Activated CD8-positive, alpha-beta T cell treated with anti-CD3 and anti-CD28 coated beads for 36 hours (primary cell): ENCODE measurements around the gene GUCY2C. TPM values are rescaled to one million over a fixed set of nuclear protein-coding genes. Genes with fewer than 3 reads are reported as not detected.

ENCODE experiments used
- ATAC-seq: fragments of 200-7000 bp; cut with Tn5 transposase; one replicate; pipeline ENCODE4 v1.10.0; 2021; ENCODE audit warnings: mild to moderate bottlenecking, moderate library complexity
- CTCF ChIA-PET: fragments of 350-600 bp; sonication (Branson Sonifier 250); formaldehyde crosslinking; loops from one replicate; lab custom pipeline; 2021; ENCODE audit warnings: antibody characterized with exemption; lab: Charles Lee
- POLR2A ChIA-PET: fragments of 350-600 bp; sonication (Branson Sonifier 250); formaldehyde crosslinking; loops from one replicate; lab custom pipeline; 2021; ENCODE audit warnings: antibody characterized with exemption; lab: Charles Lee
- DNase-seq: peaks from one replicate; pipeline ENCODE4 v3.0.0-alpha.2; 2020
- H3K27ac Mint-ChIP-seq: one replicate; pipeline ENCODE4 v1.8.0; 2021; ENCODE audit warnings: mild to moderate bottlenecking, mixed read lengths
- H3K27me3 Mint-ChIP-seq: one replicate; pipeline ENCODE4 v1.8.0; 2021; ENCODE audit warnings: mixed read lengths
- H3K36me3 Mint-ChIP-seq: one replicate; pipeline ENCODE4 v1.8.0; 2021; ENCODE audit warnings: low read depth, mixed read lengths
- H3K4me1 Mint-ChIP-seq: one replicate; pipeline ENCODE4 v1.8.0; 2021; ENCODE audit warnings: low read depth, mixed read lengths
- H3K4me3 Mint-ChIP-seq: one replicate; pipeline ENCODE4 v1.8.0; 2021; ENCODE audit warnings: mild to moderate bottlenecking, moderate library complexity, mixed read lengths
- H3K9me3 Mint-ChIP-seq: one replicate; pipeline ENCODE4 v1.8.0; 2021; ENCODE audit warnings: mixed read lengths
- CTCF ChIP-seq: fragments of 200-600 bp; IDR thresholded peaks from one replicate; pipeline ENCODE4 v1.8.0; 2022; ENCODE audit warnings: antibody characterized with exemption, mild to moderate bottlenecking
- intact Hi-C: fragments of 100-400 bp; cut with micrococcal nuclease; formaldehyde crosslinking; loops from one replicate; pipeline ENCODE4 v1.10.0; 2022
- total RNA-seq, 2 experiments: library from RNA; stranded (reverse); gene quantifications; one replicate each; pipeline ENCODE4 v1.2.3, GENCODE V29; 2021

GUCY2C gene
- total RNA-seq, 2 experiments from 2014 or later = not detected

- DNase-seq (no peak), ATAC-seq (no peak)
- TF ChIP-seq CTCF = no peak
- Mint-ChIP-seq H3K36me3 (no peaks in the 10 kb centered on the region), H3K9me3 (peaks cover 9% of the 10 kb centered on the region), H3K4me1 (no peaks in the 10 kb centered on the region), H3K27ac (no peak overlapping the region), H3K4me3 (no peak overlapping the region), H3K27me3 (no peaks in the 10 kb centered on the region)
- POLR2A ChIA-PET = no interaction called here
- intact Hi-C loops = no loop called here
- CTCF ChIA-PET = no interaction called here
Observed at GRCh38 chr12:14613718-14614117, 82.7 kb downstream of the GUCY2C start.

GRCh38 chr12:14612898-14613445, 83.4 kb downstream of the GUCY2C start:
- TF ChIP-seq CTCF = no peak
- Mint-ChIP-seq H3K27ac (no peak overlapping the region), H3K27me3 (no peaks in the 10 kb centered on the region), H3K36me3 (no peaks in the 10 kb centered on the region), H3K4me1 (no peaks in the 10 kb centered on the region), H3K9me3 (peaks cover 13% of the 10 kb centered on the region), H3K4me3 (no peak overlapping the region)
- intact Hi-C loops = no loop called here
- ChIA-PET POLR2A (no interaction called here), CTCF (interaction anchor here (1.3 kb wide), 1 partner anchor 17 kb away, joined by 3 read pairs; no protein-coding TSS in a partner anchor)
- ATAC-seq (no peak), DNase-seq (no peak)

GRCh38 chr12:14612250-14612649, 84.1 kb downstream of the GUCY2C start:
- no peak for TF ChIP-seq CTCF
- Mint-ChIP-seq H3K4me3 (no peak overlapping the region), H3K27me3 (no peaks in the 10 kb centered on the region), H3K9me3 (peaks cover 18% of the 10 kb centered on the region), H3K27ac (no peak overlapping the region), H3K36me3 (no peaks in the 10 kb centered on the region), H3K4me1 (no peaks in the 10 kb centered on the region)
- intact Hi-C loops = no loop called here
- ATAC-seq (no peak), DNase-seq (no peak)
- ChIA-PET CTCF (interaction anchor here (1.3 to 1.6 kb wide), 2 partner anchors 17 to 383 kb away, joined by 3 to 4 read pairs; no protein-coding TSS in a partner anchor), POLR2A (no interaction called here)

GRCh38 chr12:14611640-14612203, 84.7 kb downstream of the GUCY2C start:
- POLR2A ChIA-PET = no interaction called here
- no peak for TF ChIP-seq CTCF
- ATAC-seq = no peak
- no peak overlapping the region for H3K4me3 Mint-ChIP-seq
- intact Hi-C loops = no loop called here
- no peaks in the 10 kb centered on the region for H3K4me1 Mint-ChIP-seq
- no peak overlapping the region for H3K27ac Mint-ChIP-seq
- H3K27me3 Mint-ChIP-seq = no peaks in the 10 kb centered on the region
- no peaks in the 10 kb centered on the region for H3K36me3 Mint-ChIP-seq
- peaks cover 21% of the 10 kb centered on the region for H3K9me3 Mint-ChIP-seq
- DNase-seq = no peak
- CTCF ChIA-PET = interaction anchor here (1.0 to 1.6 kb wide), 2 partner anchors 384 to 445 kb away, joined by 3 to 4 read pairs; no protein-coding TSS in a partner anchor

- no peak overlapping the region for H3K4me3 Mint-ChIP-seq
- intact Hi-C loops = no loop called here
- peaks cover 1% of the 10 kb centered on the region for H3K36me3 Mint-ChIP-seq
- ChIA-PET CTCF (no interaction called here), POLR2A (interaction anchor here (0.7 kb wide), 1 partner anchor 9 kb away, joined by 3 read pairs; no protein-coding TSS in a partner anchor)
- DNase-seq (no peak), ATAC-seq (no peak)
- peaks cover 38% of the 10 kb centered on the region for H3K9me3 Mint-ChIP-seq
- no peak overlapping the region for H3K27ac Mint-ChIP-seq
- peaks cover 5% of the 10 kb centered on the region for H3K27me3 Mint-ChIP-seq
- TF ChIP-seq CTCF = no peak
- no peaks in the 10 kb centered on the region for H3K4me1 Mint-ChIP-seq
Observed at GRCh38 chr12:14607568-14607967, 88.8 kb downstream of the GUCY2C start.
